ENCODE measurements around the gene EML2. TPM values are rescaled to one million over a fixed set of nuclear protein-coding genes. Genes with fewer than 3 reads are reported as not detected.

Gene EML2
- total RNA-seq (2022; extraction: Qiagen RNA extraction): 21.5 to 28.3 TPM (median 26.4 TPM) in 5 replicates

GRCh38 chr19:45638930-45639729 lies at the start of gene EML2:
Gene EML2, minus strand, starts transcription at chr19:45639397. Its CDS starts 21 bp downstream, at chr19:45639376.

DNA sequence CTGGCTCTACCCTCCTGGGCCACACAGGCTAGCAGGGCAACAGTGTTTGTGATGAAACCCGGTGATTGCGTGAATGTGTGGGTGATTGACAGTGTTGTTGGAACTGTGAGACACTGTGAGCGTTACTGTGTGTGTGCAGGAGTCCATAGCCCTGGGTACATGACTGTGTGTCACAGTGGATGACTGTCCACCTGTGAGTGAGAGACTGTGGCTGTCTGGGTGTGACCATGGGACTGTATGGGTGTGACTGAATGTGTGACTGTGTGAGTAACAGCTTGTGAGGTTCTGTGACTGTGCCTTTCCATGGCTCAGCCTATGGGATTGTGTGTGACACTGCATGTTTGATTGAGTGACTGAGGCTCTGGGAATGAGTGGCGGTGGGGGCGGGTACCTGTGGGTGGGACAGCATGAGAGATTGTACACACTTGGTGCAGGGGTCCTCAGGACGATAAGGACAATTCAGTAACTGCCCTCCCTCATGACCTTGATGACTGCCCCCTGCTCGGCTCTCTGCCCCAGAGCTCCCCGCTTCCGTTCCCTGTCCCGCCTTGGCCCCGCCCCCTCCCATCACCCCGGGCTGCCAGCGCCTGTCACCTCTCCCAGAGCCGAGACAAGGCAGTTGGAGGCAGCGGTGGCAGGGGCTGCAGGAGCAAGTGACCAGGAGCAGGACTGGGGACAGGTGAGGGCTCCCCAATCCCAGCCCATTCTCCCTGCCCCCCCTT lies 28.6 kb upstream of the EML2 start, which contains the start of gene GIPR:
Gene GIPR, plus strand, starts transcription at position 602 of the 722 bp plus-strand sequence. CDS start 1,300 bp downstream, outside the sequence.

DNA sequence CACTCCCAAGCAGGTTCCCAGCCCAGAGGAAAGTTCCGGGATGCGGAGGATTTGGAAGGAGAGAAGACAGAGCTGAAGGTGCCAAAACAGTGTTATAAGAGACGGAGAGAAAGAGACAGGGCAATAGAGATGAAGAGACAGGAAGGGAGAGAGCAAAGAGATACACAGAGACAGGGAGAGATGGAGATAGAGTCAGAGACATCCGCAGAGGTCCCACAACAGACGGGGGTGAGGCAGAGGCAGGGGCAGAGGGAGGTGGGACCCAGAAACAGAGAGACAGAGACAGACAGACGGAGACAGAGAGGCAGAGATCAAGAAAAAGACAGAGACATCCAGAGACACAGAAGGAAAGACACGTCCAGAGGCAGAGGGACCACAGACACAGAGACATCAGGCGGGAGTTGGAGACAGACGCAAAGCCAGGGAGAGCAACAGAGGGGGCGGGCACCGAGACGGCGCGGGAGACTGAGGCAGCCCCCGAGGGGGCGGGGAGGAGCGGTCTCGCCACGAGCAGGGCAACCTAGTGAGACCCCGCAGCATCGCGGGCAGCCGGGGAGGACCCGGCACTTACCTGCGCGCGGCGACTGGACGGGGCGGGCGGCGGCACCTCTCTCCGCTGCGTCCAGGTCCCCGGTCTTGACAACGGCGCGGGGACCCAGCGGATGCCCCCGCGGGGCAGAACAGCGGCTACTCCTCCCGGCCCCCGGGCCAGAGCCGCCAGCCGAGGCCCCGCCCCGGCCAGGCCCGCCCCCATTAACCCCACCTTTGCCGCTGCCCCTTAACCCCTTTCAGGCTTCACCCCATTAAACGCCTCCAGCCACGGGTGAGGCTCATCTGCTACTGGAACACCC lies 37.4 kb downstream of the EML2 start, which contains the start of gene GPR4:
Gene GPR4, minus strand, starts transcription at position 689 of the 851 bp plus-strand sequence. CDS start 10,346 bp downstream, outside the sequence.

GRCh38 chr19:45584332-45585157 lies 54.7 kb downstream of the EML2 start, which contains the start of gene OPA3:
Gene OPA3, minus strand, starts transcription at chr19:45584802. Its CDS starts 38 bp downstream, at chr19:45584764.

Other genes starting within 250 kb of the EML2 start
- gene PPP1R13L, start 234.3 kb downstream of the EML2 start, total RNA-seq (2022; extraction: Qiagen RNA extraction): 33.6 to 48.1 TPM (median 40.0 TPM) in 5 replicates
- gene POLR1G, start 232.8 kb downstream of the EML2 start, total RNA-seq (2022; extraction: Qiagen RNA extraction): 45.2 to 51.3 TPM (median 49.5 TPM) in 5 replicates
- gene ERCC1, start 215.5 kb downstream of the EML2 start, total RNA-seq (2022; extraction: Qiagen RNA extraction): 140 to 173 TPM (median 163 TPM) in 5 replicates
- gene FOSB, start 171.4 kb downstream of the EML2 start, total RNA-seq (2022; extraction: Qiagen RNA extraction): 10.5 to 18.6 TPM (median 11.7 TPM) in 5 replicates
- gene RTN2, start 142.3 kb downstream of the EML2 start, total RNA-seq (2022; extraction: Qiagen RNA extraction): 10.0 to 15.5 TPM (median 12.0 TPM) in 5 replicates
- 6.8 to 9.0 TPM (median 7.4 TPM) in 5 replicates for gene PPM1N, start 141.0 kb downstream of the EML2 start, total RNA-seq (2022; extraction: Qiagen RNA extraction)
- gene VASP, start 131.9 kb downstream of the EML2 start, total RNA-seq (2022; extraction: Qiagen RNA extraction): 201 to 246 TPM (median 235 TPM) in 5 replicates
- gene OPA3, start 54.6 kb downstream of the EML2 start, total RNA-seq (2022; extraction: Qiagen RNA extraction): 14.6 to 19.6 TPM (median 18.2 TPM) in 5 replicates
- 0.29 to 0.56 TPM (median 0.38 TPM) in 5 replicates for gene GPR4, start 37.2 kb downstream of the EML2 start, total RNA-seq (2022; extraction: Qiagen RNA extraction)
- gene GIPR, start 28.8 kb upstream of the EML2 start, total RNA-seq (2022; extraction: Qiagen RNA extraction): 2.5 to 3.5 TPM (median 2.8 TPM) in 5 replicates
- 759 to 831 TPM (median 772 TPM) in 5 replicates for gene SNRPD2, start 52.6 kb upstream of the EML2 start, total RNA-seq (2022; extraction: Qiagen RNA extraction)
- 7.8 to 9.9 TPM (median 9.5 TPM) in 5 replicates for gene QPCTL, start 53.3 kb upstream of the EML2 start, total RNA-seq (2022; extraction: Qiagen RNA extraction)
- 7.0 to 10.2 TPM (median 9.2 TPM) in 5 replicates for gene FBXO46, start 91.5 kb upstream of the EML2 start, total RNA-seq (2022; extraction: Qiagen RNA extraction)
- 0.03 to 0.12 TPM (median 0.05 TPM) in 5 replicates for gene MEIOSIN, start 94.0 kb upstream of the EML2 start, total RNA-seq (2022; extraction: Qiagen RNA extraction)
- 17.9 to 28.6 TPM (median 24.3 TPM) in 5 replicates for gene SIX5, start 129.9 kb upstream of the EML2 start, total RNA-seq (2022; extraction: Qiagen RNA extraction)
- gene DMPK, start 143.1 kb upstream of the EML2 start, total RNA-seq (2022; extraction: Qiagen RNA extraction): 38.5 to 44.7 TPM (median 42.0 TPM) in 5 replicates
- 26.7 to 35.5 TPM (median 32.0 TPM) in 5 replicates for gene DMWD, start 153.4 kb upstream of the EML2 start, total RNA-seq (2022; extraction: Qiagen RNA extraction)
- not detected in 5 replicates for gene RSPH6A, start 175.9 kb upstream of the EML2 start, total RNA-seq (2022; extraction: Qiagen RNA extraction)
- gene SYMPK, start 223.8 kb upstream of the EML2 start, total RNA-seq (2022; extraction: Qiagen RNA extraction): 66.5 to 75.1 TPM (median 72.7 TPM) in 5 replicates
- gene FOXA3, start 224.9 kb upstream of the EML2 start, total RNA-seq (2022; extraction: Qiagen RNA extraction): 0.54 to 0.91 TPM (median 0.71 TPM) in 5 replicates
- gene IRF2BP1, start 246.7 kb upstream of the EML2 start, total RNA-seq (2022; extraction: Qiagen RNA extraction): 23.6 to 36.7 TPM (median 32.1 TPM) in 5 replicates